Tibial artery (tissue), 4 donors: Measurements from ENCODE around the gene KCNQ1.

Source experiments
- DNase-seq, 2 donors: peaks; one replicate each; pipeline ENCODE4 v3.0.0-alpha.2; 2019
- H3K27ac ChIP-seq, 2 donors: fragments of 200-600 bp; sonication (generic) in 1 of 2; 1 replicate in 1 of 2; 2 replicates in 1 of 2; pipeline ENCODE4 v1.5.1; 2018 to 2019; ENCODE audit warnings: mild to moderate bottlenecking in 1 of 2
- H3K27me3 ChIP-seq, 2 donors: fragments of 200-600 bp; sonication (generic) in 1 of 2; one replicate each; pipeline versions ENCODE4 v1.5.1 to v1.6.0; 2016 to 2019
- H3K36me3 ChIP-seq, 3 donors: fragments of 200-600 bp; sonication (generic) in 2 of 3; one replicate each; pipeline ENCODE4 v1.5.1; 2016 to 2019; ENCODE audit warnings: mild to moderate bottlenecking in 2 of 3
- H3K4me1 ChIP-seq, 4 donors: fragments of 200-600 bp; sonication (generic) in 2 of 4; 1 replicate in 3 of 4; 2 replicates in 1 of 4; pipeline ENCODE4 v1.5.1; 2016 to 2019
- H3K4me3 ChIP-seq, 2 donors: fragments of 200-600 bp; sonication (generic) in 1 of 2; 1 replicate in 1 of 2; 2 replicates in 1 of 2; pipeline ENCODE4 v1.5.1; 2018 to 2019; ENCODE audit warnings: mild to moderate bottlenecking in 2 of 2
- H3K9me3 ChIP-seq, 3 donors: fragments of 200-600 bp; sonication (generic) in 1 of 3; one replicate each; pipeline ENCODE4 v1.5.1; 2016 to 2019
- intact Hi-C: fragments of 100-400 bp; cut with DNase I; formaldehyde crosslinking; loops from one replicate; pipeline ENCODE4 v1.15.0; 2023; ENCODE audit warnings: low total_unique reads
- TF ChIP-seq, protein P1 (sequence below), 2 experiments: fragments of 200-600 bp in 1 of 2; fragments of 450-650 bp in 1 of 2; IDR thresholded peaks; one replicate each; pipeline ENCODE4 v1.5.1; 2017 to 2019; ENCODE audit warnings: antibody characterized with exemption in 2 of 2, mild to moderate bottlenecking in 1 of 2, moderate library complexity in 1 of 2

The KCNQ1 gene

DNA sequence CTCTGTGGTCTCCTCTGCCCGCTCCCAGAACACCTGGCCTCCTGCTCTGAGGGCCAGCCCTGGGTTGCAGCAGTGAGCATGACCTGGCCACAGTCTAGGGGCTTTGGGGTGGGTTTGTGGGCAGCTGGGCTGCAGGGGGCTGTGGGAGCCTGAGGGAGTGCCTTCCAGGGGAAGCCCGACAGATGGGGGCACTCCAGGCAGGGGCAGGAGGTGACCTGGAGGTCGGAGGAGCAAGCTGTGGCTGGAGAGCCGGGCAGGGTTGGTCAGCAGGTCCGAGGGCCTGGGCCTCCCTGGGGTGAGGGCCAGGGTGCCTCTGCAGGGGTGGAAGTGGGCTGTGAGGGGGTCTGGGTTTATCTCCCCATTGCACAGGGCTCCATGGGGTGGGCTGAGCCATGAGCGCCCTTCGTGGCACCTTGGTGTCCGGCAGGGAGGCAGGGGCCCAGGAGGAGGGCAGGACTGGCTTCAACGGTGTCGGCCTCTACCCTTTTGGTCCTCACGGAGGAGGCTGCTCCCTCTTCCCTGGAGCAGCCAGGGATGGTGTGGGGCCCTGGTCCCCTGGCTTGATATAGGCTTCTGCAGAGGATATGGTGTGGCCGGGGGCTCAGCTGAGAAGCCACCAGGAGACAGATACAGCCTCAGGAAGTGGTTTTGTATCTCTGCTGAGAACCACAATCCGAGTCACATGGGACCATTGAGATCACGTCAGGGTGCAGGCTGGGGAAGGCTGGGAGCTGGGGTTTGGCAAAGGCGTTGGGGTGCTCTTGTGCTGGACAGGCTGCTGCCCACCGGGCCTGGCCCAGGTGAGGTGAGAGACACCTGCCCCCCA, 22.3 kb downstream of the KCNQ1 start:
- Histone ChIP-seq H3K9me3 (no peaks in the 10 kb centered on the region), H3K27me3 (peaks cover 0 to 32% of the 10 kb centered on the region in 2 donors), H3K36me3 (no peaks in the 10 kb centered on the region), H3K27ac (no peak overlapping the region), H3K4me3 (no peak overlapping the region), H3K4me1 (no peaks in the 10 kb centered on the region)
- intact Hi-C loops, result no loop called here
- DNase-seq, result peak in 1 of 2 donors; percentile 43
- TF ChIP-seq, protein P1, sequence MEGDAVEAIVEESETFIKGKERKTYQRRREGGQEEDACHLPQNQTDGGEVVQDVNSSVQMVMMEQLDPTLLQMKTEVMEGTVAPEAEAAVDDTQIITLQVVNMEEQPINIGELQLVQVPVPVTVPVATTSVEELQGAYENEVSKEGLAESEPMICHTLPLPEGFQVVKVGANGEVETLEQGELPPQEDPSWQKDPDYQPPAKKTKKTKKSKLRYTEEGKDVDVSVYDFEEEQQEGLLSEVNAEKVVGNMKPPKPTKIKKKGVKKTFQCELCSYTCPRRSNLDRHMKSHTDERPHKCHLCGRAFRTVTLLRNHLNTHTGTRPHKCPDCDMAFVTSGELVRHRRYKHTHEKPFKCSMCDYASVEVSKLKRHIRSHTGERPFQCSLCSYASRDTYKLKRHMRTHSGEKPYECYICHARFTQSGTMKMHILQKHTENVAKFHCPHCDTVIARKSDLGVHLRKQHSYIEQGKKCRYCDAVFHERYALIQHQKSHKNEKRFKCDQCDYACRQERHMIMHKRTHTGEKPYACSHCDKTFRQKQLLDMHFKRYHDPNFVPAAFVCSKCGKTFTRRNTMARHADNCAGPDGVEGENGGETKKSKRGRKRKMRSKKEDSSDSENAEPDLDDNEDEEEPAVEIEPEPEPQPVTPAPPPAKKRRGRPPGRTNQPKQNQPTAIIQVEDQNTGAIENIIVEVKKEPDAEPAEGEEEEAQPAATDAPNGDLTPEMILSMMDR (IDR thresholded peaks at IDR 0.05), result no peak

DNA sequence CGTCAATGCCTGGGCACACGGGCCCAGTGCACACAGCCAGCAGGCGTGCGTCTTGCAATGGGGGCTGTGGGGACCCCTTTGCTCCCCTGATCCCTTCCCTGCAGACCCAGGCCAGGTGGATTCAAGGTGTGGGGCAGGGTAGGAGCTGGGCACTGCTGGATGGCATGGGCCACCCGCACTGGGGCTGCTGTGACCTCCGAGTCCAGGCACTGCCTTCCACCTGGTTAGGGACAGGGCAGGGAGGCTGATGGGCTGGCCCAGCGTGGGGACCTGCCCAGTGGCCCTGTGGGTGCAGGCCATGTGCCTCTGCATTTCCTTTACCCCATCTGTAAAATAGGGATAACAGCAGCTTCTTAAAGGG, 22.9 kb downstream of the KCNQ1 start:
- intact Hi-C loops, result no loop called here
- H3K4me1 ChIP-seq, result no peaks in the 10 kb centered on the region
- H3K4me3 ChIP-seq, result no peak overlapping the region
- no peak overlapping the region for H3K27ac ChIP-seq
- H3K9me3 ChIP-seq, result no peaks in the 10 kb centered on the region
- TF ChIP-seq, protein P1 (IDR thresholded peaks at IDR 0.05), result no peak
- H3K36me3 ChIP-seq, result no peaks in the 10 kb centered on the region
- peak in 1 of 2 donors; percentile 54 for DNase-seq
- peaks cover 0 to 38% of the 10 kb centered on the region in 2 donors for H3K27me3 ChIP-seq

DNA sequence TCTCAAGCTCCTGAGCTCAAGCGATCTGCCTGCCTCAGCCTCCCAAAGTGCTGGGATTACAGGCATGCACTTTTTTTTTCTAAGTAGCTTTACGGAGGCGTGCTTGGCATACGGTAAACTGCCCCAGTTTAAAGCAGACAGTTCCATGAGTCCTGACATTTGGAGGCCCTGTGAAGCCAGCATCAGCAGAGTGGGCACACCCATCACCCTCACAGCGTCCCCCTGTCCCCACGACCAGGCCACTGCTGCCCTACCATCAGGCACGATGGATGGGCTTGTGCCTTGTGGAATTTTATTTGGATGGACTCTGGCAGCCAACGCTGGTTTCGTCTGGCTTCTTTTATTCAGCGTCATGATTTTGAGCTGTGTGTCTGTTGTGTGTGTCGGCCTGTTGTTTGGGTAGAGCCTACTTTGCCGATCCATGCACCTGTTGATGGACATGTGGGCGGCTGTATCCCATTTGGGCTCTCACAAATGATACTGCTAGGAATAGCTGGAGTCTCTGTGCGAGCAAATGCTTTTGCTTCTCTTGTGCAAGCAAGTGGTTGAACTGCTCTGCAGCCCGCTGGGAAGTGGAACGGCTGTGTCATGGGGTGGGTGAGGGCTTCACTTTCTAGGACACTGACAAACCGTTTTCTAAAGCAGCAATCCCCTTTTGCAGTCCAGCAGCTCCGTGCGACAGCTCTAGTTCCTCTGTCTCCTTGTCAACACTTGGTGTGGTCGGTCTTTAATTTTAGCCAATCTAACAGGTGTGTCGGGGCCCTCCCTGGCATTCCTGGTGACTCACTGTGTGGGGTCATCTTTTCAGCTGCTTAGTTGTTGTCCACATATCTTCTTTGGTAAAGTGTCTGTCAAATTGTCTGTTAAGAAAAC, 23.8 kb downstream of the KCNQ1 start:
- Histone ChIP-seq H3K27me3 (peaks cover 0 to 41% of the 10 kb centered on the region in 2 donors), H3K36me3 (no peaks in the 10 kb centered on the region), H3K4me1 (no peaks in the 10 kb centered on the region), H3K9me3 (no peaks in the 10 kb centered on the region), H3K4me3 (no peak overlapping the region), H3K27ac (no peak overlapping the region)
- intact Hi-C loops, result no loop called here
- TF ChIP-seq, protein P1 (IDR thresholded peaks at IDR 0.05), result no peak
- DNase-seq, result peak in 1 of 2 donors; percentile 32

DNA sequence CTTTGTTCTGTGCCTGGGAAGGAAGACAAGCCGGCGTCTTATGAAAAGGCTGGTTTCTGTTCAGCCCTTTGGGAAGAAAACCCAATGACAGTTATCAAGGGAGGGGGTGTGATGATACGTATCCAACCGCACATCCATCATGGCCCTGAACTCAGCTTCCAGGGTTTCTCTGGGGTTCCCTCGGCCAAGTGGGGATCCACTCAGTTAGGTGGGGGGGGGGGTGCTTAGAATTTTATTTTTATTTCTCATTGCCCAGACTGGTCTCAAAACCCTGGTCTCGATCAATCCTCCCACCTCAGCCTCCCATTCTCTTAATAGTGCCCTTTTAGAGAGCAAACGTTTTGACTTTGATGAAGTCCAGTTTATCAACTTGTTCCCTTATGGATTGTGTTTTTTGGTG, 25.7 kb downstream of the KCNQ1 start:
- no peak overlapping the region for H3K4me3 ChIP-seq
- TF ChIP-seq, protein P1 (IDR thresholded peaks at IDR 0.05), result no peak
- H3K9me3 ChIP-seq, result no peaks in the 10 kb centered on the region
- no peaks in the 10 kb centered on the region for H3K4me1 ChIP-seq
- H3K27me3 ChIP-seq, result peaks cover 0 to 55% of the 10 kb centered on the region in 2 donors
- intact Hi-C loops, result no loop called here
- DNase-seq, result peak in 1 of 2 donors; percentile 17
- no peaks in the 10 kb centered on the region for H3K36me3 ChIP-seq
- no peak overlapping the region for H3K27ac ChIP-seq

DNA sequence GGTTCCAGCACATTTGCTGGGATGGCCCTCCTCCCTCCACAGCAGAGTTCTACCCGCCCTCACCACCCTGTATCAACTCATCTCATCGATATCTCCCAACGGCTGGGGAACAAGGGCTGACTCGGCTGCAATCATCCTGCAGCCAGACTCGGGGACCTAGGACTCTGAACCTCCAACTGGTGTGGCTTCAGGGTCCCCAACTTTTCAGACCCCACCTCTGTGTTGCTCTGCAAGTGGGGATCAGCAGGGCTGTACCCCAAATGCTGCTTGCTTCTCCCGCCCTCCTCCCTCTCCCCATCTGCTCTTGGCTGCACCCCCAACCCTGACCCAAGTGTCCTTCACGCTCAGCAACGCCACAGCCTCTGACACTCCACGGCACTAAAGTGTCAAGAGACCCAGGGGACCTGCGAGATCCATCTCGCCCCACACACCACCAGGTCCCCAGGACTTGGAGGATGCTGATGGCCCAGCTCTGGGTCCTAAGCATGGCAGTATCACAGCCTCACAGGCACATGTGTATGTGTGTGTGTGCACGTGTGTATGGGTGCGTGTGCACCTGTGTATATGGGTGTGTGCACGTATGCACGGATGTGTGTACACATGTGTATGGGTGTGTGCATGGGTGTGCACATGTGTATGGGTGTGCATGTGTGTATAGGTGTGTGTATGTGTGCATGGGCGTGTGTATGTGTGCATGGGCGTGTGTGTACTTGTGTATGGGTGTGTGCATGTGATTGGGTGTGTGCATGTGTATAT, 26.4 kb downstream of the KCNQ1 start:
- Histone ChIP-seq H3K4me3 (no peak overlapping the region), H3K36me3 (no peaks in the 10 kb centered on the region), H3K9me3 (no peaks in the 10 kb centered on the region), H3K27me3 (peaks cover 0 to 53% of the 10 kb centered on the region in 2 donors), H3K4me1 (no peaks in the 10 kb centered on the region), H3K27ac (no peak overlapping the region)
- intact Hi-C loops, result no loop called here
- TF ChIP-seq, protein P1 (IDR thresholded peaks at IDR 0.05), result no peak
- DNase-seq, result peak in 1 of 2 donors; percentile 48
